ENCODE data around the gene HES3.
"Not testable (repeated sequence)": the region's sequence is repeated elsewhere in the genome, so short reads cannot be mapped to it uniquely, and the experiment has no call there.

Gene HES3

DNA sequence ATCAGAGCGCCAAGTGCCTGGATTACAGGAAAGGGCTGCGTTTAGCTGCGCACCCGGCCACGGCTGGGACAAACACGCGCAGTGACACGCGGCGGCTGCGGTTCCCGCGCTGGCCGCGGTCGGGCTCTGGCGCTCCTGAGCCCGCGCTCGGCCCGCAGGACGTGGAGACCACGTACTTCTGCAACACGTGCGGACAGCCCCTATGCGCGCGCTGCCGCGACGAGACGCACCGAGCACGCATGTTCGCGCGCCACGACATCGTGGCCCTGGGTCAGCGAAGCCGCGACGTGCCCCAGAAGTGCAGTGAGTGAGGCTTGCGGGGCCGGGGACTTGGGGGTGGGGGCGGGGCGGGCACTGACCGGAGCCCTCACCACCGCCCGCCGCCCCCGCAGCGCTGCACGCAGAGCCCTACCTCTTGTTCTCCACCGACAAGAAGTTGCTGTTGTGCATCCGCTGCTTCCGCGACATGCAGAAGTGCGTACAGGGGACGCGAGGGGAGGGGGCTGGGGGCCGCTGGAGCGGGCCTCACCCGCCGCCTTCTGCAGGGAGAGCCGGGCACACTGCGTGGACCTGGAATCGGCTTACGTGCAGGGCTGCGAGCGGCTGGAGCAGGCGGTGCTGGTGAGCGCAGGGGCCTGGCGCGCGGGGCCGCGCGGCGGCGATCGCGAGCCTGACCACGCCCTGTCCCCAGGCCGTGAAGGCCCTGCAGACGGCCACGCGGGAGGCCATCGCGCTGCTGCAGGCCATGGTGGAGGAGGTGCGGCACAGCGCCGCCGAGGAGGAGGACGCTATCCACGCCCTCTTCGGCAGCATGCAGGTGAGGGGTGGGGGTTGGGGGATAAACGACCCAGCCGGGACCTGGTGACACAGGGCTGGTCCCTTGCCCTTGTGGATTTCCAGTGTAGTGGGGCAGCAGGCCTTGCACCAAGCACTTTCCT is 35.0 kb upstream of the HES3 start:
- Histone ChIP-seq H3K4me1 (ENCODE audit: control insufficient read depth, low read depth, low read length) (peaks cover 3% of the 10 kb centered on the region), H3K36me3 (ENCODE audit: control insufficient read depth, low read depth, low read length) (no peaks in the 10 kb centered on the region), H3K9me3 (ENCODE audit: control insufficient read depth, low read depth, low read length) (no peaks in the 10 kb centered on the region), H3K27ac (ENCODE audit: low read length) (no peak overlapping the region), H3K4me3 (ENCODE audit: low read length) (peak overlapping the region; percentile 57), H3K27me3 (ENCODE audit: control insufficient read depth, insufficient read depth, low read length) (peaks cover 47% of the 10 kb centered on the region), H3K9ac (ENCODE audit: low read length) (no peak overlapping the region)

DNA sequence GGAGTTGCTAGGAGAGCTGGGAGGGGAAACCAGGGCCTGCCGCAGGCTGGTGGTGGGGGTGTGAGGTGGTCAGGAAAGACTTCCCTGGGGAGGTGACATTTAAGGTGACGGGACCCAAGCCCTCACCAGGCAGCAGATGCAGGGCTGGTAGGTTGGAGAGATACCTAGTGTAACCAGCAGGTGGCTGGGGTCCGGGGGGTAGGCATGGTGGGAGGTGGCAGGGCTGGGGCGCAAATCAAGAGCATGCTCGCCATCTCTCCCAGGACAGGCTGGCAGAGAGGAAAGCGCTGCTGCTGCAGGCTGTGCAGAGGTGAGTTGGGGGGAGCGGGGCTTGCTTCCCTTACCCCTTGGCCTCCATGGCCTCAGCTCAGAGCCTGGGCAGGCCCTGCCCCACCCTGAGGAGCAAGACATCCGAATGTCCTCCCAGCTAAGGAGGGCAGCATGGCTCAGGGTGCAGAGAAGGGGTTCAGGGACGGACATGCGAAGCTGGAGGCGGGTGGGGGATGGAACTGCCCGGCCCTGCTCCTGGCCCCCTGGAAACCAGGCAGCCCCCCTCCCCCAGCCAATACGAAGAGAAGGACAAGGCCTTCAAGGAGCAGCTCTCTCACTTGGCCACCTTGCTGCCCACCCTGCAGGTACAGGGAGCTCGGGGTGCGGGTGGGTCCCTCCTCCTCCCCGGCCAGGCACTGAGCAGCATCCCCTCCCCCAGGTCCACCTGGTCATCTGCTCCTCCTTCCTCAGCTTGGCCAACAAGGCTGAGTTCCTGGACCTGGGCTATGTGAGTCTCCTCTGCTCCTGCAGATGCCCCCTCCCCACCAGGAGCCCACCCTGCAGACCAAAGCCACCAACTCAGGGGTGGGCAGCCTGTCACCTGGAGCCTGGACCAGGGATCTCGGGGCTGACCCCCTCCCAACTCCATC is 34.1 kb upstream of the HES3 start:
- Histone ChIP-seq H3K36me3 (ENCODE audit: control insufficient read depth, low read depth, low read length) (no peaks in the 10 kb centered on the region), H3K4me3 (ENCODE audit: low read length) (peak overlapping the region; percentile 57), H3K9me3 (ENCODE audit: control insufficient read depth, low read depth, low read length) (no peaks in the 10 kb centered on the region), H3K27ac (ENCODE audit: low read length) (no peak overlapping the region), H3K9ac (ENCODE audit: low read length) (no peak overlapping the region), H3K27me3 (ENCODE audit: control insufficient read depth, insufficient read depth, low read length) (peaks cover 47% of the 10 kb centered on the region), H3K4me1 (ENCODE audit: control insufficient read depth, low read depth, low read length) (peaks cover 3% of the 10 kb centered on the region)

DNA sequence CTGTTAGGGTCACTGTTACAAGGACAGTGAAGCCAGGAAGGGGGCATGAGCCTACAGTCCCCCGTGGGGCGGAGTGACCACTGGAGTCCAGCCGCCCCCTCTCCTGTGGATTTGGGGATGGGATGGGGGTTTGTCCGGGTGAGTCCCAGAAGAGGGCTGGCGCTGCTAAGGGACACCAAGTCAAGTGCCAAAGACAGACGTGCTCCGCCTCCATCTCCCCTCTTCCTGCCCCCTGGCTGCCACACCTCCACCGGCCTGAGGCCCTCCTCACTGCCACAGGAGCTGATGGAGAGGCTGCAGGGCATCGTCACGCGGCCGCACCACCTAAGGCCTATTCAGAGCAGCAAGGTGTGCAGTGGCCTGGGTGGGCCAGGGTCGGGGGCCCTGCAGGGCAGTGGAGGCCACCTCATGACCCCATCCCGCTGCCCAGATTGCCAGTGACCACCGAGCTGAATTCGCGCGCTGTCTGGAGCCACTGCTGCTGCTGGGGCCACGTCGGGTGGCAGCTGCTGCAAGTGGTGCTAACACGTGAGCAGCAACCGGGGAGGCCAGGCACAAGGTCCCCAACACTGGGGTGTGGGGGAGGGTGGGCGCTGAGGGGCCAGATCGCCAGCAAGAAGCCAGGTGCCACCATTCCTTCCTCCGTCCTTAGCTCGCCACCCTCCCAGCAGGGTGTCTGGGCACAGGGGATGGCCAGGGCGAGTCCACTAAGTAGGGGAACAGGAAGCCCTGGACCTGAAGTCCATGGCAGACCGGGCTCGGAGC is 33.2 kb upstream of the HES3 start:
- H3K4me3 ChIP-seq (ENCODE audit: low read length), result no peak overlapping the region
- H3K9ac ChIP-seq (ENCODE audit: low read length), result no peak overlapping the region
- H3K4me1 ChIP-seq (ENCODE audit: control insufficient read depth, low read depth, low read length), result peaks cover 3% of the 10 kb centered on the region
- no peaks in the 10 kb centered on the region for H3K9me3 ChIP-seq (ENCODE audit: control insufficient read depth, low read depth, low read length)
- H3K36me3 ChIP-seq (ENCODE audit: control insufficient read depth, low read depth, low read length), result no peaks in the 10 kb centered on the region
- peaks cover 42% of the 10 kb centered on the region for H3K27me3 ChIP-seq (ENCODE audit: control insufficient read depth, insufficient read depth, low read length)
- H3K27ac ChIP-seq (ENCODE audit: low read length), result no peak overlapping the region

DNA sequence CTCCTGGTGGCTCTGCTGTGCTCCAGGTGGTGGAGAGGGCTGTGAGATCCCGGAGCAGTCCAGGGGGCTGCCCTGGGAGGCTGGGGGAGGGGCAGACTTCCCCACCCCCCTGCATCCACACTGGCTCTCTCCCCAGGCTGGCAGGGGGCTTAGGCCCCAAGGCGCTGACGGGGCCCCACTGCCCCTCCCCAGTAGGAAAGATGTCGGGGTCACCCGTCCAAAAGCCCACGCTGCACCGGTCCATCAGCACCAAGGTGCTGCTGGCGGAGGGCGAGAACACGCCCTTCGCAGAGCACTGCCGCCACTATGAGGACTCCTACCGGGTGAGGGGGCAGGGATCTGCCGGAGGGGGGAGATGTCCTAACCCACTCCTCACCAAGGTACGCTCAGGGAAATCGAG is 32.2 kb upstream of the HES3 start:
- H3K27me3 ChIP-seq (ENCODE audit: control insufficient read depth, insufficient read depth, low read length), result peaks cover 32% of the 10 kb centered on the region
- H3K27ac ChIP-seq (ENCODE audit: low read length), result no peak overlapping the region
- H3K36me3 ChIP-seq (ENCODE audit: control insufficient read depth, low read depth, low read length), result no peaks in the 10 kb centered on the region
- no peak overlapping the region for H3K4me3 ChIP-seq (ENCODE audit: low read length)
- no peak overlapping the region for H3K9ac ChIP-seq (ENCODE audit: low read length)
- H3K9me3 ChIP-seq (ENCODE audit: control insufficient read depth, low read depth, low read length), result no peaks in the 10 kb centered on the region
- peaks cover 3% of the 10 kb centered on the region for H3K4me1 ChIP-seq (ENCODE audit: control insufficient read depth, low read depth, low read length)

DNA sequence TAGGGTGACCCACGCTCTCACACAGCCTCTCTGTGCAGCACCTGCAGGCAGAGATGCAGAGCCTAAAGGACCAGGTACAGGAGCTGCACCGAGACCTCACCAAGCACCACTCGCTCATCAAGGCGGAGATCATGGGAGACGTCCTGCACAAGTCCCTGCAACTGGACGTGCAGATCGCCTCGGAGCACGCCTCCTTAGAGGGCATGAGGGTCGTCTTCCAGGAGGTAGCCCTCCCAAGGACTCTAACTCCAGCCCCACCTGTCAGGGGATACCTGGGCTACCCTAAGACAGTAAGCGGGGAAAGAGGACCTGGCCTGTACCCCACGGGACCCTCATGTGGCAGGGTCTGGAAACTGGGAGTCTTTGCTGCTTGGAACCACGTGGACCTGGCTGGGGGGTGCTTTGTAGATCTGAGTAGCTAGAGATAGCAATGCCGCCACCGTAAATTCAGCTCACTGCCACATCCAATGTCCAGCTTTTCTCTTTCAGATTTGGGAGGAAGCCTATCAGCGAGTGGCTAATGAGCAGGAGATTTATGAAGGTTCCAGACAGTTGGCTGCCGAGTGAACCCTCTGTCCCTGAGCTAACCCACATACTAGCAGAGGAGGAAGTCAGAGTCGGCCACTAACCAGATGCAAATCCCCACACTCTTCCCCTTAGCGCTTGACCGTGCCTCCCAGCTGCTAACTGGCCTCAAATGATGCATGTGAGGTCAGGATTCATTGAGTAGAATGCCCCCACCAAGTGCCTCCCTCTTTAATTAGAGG is 31.6 kb upstream of the HES3 start:
- no peak overlapping the region for H3K27ac ChIP-seq (ENCODE audit: low read length)
- peaks cover 26% of the 10 kb centered on the region for H3K27me3 ChIP-seq (ENCODE audit: control insufficient read depth, insufficient read depth, low read length)
- no peak overlapping the region for H3K4me3 ChIP-seq (ENCODE audit: low read length)
- H3K9me3 ChIP-seq (ENCODE audit: control insufficient read depth, low read depth, low read length), result no peaks in the 10 kb centered on the region
- H3K4me1 ChIP-seq (ENCODE audit: control insufficient read depth, low read depth, low read length), result peaks cover 3% of the 10 kb centered on the region
- H3K9ac ChIP-seq (ENCODE audit: low read length), result no peak overlapping the region
- no peaks in the 10 kb centered on the region for H3K36me3 ChIP-seq (ENCODE audit: control insufficient read depth, low read depth, low read length)

DNA sequence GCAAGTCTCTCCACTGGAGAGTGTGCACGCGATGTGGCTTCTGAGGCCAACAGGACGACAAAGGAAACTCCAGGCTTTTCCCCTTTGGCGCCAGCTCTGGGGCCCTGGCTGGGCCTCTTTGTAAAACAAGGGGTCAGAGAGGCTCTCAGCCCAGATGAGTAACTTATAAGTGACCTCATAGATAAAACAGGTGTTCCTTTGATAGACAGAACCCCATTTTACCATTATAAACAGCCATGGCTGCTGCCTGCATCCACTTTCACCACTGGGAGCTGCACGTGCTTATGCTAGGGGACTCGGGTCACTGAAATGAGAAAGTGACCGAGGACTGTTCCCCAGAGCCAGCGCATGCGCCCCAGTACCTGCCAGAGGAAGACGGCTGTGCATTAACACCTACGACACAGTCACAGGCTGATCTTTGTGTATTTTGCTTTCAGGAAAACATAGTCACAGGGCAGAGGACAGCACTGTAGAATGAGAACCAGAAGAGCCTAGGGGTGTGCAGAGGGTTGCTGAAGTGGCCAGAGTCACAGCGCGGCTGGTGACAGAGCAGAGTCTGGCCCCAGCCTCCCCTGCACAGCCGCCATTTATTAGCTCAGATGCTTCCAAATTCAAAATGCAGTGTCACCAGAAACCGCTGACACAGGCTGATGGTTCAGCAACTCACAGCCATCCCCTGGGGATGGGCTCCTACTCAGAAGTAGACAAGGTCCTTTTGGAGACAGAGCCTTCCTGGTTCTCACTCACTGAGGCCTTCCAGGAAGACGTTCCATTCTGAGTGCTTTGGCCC is 25.4 kb upstream of the HES3 start:
- Histone ChIP-seq H3K4me1 (ENCODE audit: control insufficient read depth, low read depth, low read length) (no peaks in the 10 kb centered on the region), H3K27ac (ENCODE audit: low read length) (no peak overlapping the region), H3K27me3 (ENCODE audit: control insufficient read depth, insufficient read depth, low read length) (no peaks in the 10 kb centered on the region), H3K9ac (ENCODE audit: low read length) (no peak overlapping the region), H3K36me3 (ENCODE audit: control insufficient read depth, low read depth, low read length) (peaks cover 22% of the 10 kb centered on the region), H3K4me3 (ENCODE audit: low read length) (no peak overlapping the region), H3K9me3 (ENCODE audit: control insufficient read depth, low read depth, low read length) (no peaks in the 10 kb centered on the region)

DNA sequence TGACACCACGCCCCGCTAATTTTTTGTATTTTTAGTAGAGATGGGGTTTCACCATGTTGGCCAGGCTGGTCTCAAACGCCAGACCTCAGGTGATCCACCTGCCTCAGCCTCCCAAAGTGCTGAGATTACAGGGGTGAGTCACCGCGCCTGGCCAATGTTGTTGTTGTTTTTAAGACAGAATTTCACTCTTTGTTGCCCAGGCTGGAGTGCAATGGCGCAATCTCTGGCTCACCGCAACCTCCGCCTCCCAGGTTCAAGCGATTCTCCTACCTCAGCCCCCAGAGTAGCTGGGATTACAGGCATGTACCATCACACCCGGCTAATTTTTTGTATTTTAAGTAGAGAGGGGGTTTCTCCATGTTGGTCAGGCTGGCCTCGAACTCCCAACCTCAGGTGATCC is 24.3 kb upstream of the HES3 start:
- H3K4me3 ChIP-seq (ENCODE audit: low read length); H3K9me3 ChIP-seq (ENCODE audit: control insufficient read depth, low read depth, low read length); H3K27ac ChIP-seq (ENCODE audit: low read length); H3K9ac ChIP-seq (ENCODE audit: low read length); H3K4me1 ChIP-seq (ENCODE audit: control insufficient read depth, low read depth, low read length); H3K27me3 ChIP-seq (ENCODE audit: control insufficient read depth, insufficient read depth, low read length): not testable (repeated sequence)
- peaks cover 32% of the 10 kb centered on the region for H3K36me3 ChIP-seq (ENCODE audit: control insufficient read depth, low read depth, low read length)

DNA sequence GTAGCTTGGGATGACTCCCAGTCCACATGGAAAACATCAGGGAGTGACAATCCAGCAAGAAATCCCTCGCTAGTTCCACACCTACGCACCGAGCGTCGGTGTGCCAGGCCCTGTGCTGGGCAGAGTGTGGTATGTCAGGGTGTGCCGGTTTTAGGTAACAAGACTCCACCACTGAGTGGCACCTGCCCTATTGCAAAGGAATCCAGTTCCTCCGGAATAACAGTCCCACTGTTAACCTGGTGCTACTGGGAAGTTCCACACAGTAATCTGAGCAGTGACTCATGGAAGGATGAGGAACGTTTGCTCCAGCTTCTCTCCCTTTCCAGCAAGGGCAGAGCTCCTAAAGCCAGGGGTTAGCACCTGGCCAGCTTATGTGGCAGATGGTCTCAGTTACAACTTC is 23.7 kb upstream of the HES3 start:
- no peak overlapping the region for H3K27ac ChIP-seq (ENCODE audit: low read length)
- H3K27me3 ChIP-seq (ENCODE audit: control insufficient read depth, insufficient read depth, low read length), result no peaks in the 10 kb centered on the region
- H3K4me3 ChIP-seq (ENCODE audit: low read length), result no peak overlapping the region
- H3K36me3 ChIP-seq (ENCODE audit: control insufficient read depth, low read depth, low read length), result peaks cover 38% of the 10 kb centered on the region
- no peak overlapping the region for H3K9ac ChIP-seq (ENCODE audit: low read length)
- H3K4me1 ChIP-seq (ENCODE audit: control insufficient read depth, low read depth, low read length), result no peaks in the 10 kb centered on the region
- no peaks in the 10 kb centered on the region for H3K9me3 ChIP-seq (ENCODE audit: control insufficient read depth, low read depth, low read length)

DNA sequence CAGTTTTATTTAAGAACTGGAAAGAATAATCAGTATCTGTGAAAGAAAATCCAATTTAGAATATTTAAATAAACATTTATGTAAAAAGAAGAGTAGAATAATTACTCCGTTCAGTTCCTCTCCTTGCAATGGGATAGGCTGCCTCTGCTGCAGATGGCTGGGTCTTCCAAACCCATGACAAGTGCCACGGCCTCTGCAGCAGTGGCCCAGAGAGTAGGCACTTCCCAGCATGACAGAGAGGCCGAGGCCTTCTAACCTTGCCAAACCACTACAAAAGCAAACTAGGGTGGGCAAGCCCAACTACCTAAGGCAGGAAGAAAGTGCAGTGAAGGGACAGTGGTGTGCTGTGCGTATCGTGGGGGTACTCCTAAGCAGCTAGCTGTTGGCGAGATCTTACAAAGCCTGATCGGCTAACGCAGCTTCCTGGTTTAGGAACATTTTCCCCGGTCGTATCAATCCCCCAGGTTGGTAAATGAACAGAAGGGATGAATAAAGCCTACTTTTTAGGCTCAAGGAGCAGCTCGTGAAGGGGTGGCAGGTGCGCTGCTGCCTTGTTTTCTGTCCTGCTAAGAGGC is 22.7 kb upstream of the HES3 start:
- H3K9me3 ChIP-seq (ENCODE audit: control insufficient read depth, low read depth, low read length), result no peaks in the 10 kb centered on the region
- H3K27ac ChIP-seq (ENCODE audit: low read length), result no peak overlapping the region
- no peaks in the 10 kb centered on the region for H3K27me3 ChIP-seq (ENCODE audit: control insufficient read depth, insufficient read depth, low read length)
- no peak overlapping the region for H3K4me3 ChIP-seq (ENCODE audit: low read length)
- H3K9ac ChIP-seq (ENCODE audit: low read length), result no peak overlapping the region
- H3K4me1 ChIP-seq (ENCODE audit: control insufficient read depth, low read depth, low read length), result no peaks in the 10 kb centered on the region
- peaks cover 46% of the 10 kb centered on the region for H3K36me3 ChIP-seq (ENCODE audit: control insufficient read depth, low read depth, low read length)

DNA sequence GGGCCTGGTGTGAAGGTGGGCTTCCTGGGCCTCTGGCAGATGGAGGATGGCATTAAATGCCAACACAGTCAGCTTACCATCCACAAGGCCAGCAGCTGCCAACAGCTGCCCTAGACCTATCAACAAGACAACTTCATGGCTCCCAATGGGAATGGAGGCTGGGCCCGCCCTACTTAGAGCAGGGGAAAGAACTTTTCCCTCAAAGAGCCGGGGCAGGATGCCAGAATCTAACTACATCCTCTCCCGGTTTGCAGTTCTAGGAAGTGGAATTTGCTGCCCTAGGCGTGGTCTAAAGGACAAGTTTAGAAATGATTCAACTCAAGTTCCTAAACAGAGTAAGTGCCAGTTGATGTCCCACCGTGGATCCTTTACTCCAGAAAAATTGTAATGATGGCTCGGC is 21.3 kb upstream of the HES3 start:
- Histone ChIP-seq H3K27me3 (ENCODE audit: control insufficient read depth, insufficient read depth, low read length) (no peaks in the 10 kb centered on the region), H3K36me3 (ENCODE audit: control insufficient read depth, low read depth, low read length) (peaks cover 56% of the 10 kb centered on the region), H3K9ac (ENCODE audit: low read length) (no peak overlapping the region), H3K4me3 (ENCODE audit: low read length) (no peak overlapping the region), H3K27ac (ENCODE audit: low read length) (no peak overlapping the region), H3K9me3 (ENCODE audit: control insufficient read depth, low read depth, low read length) (no peaks in the 10 kb centered on the region), H3K4me1 (ENCODE audit: control insufficient read depth, low read depth, low read length) (no peaks in the 10 kb centered on the region)

Data from iPS-18a (cell line).